HepG2 (cell line): ENCODE data around the gene NT5C2. TPM values are rescaled to one million over a fixed set of nuclear protein-coding genes. Genes with fewer than 3 reads are reported as not detected.

ENCODE experiments used
- ATAC-seq: fragments of 200-7000 bp; cut with Tn5 transposase; 3 replicates; pipeline ENCODE4 v1.9.1; 2020; ENCODE audit warnings: mild to moderate bottlenecking, moderate library complexity
- BruUV-seq: library from RNA; stranded (reverse); fragments of 400-500 nt; replicated peaks from 2 replicates; lab custom pipeline; 2021; lab: Mats Ljungman, UMichigan
- CTCF ChIA-PET: fragments of 300-600 bp; formaldehyde crosslinking; extraction: SDS; loops from one replicate; lab custom pipeline; 2021; ENCODE audit warnings: low total read pairs, inconsistent platforms, low intra/inter-chr PET ratio; lab: Yijun Ruan, JAX
- POLR2A ChIA-PET: fragments of 350-600 bp; sonication (Branson Sonifier 250); formaldehyde crosslinking; loops from one replicate; lab custom pipeline; 2020; ENCODE audit warnings: antibody characterized with exemption, inconsistent platforms; lab: Yijun Ruan, JAX
- DNase-seq: peaks from one replicate; pipeline ENCODE4 v3.0.0-alpha.2; 2015; ENCODE audit warnings: low spot score
- FAIRE-seq: peaks from 3 replicates; lab custom pipeline; 2011; peaks lifted over from hg19 to GRCh38; lab: Jason Lieb, UNC
- H2AFZ ChIP-seq: one replicate; pipeline ENCODE4 v1.6.1; 2011; ENCODE audit warnings: low read length, inconsistent platforms
- H3K27ac ChIP-seq: fragments of 300-600 bp; 3 replicates; pipeline ENCODE4 v1.8.0; 2011; ENCODE audit warnings: mixed run types, mild to moderate bottlenecking, mixed read lengths, low read length, inconsistent platforms; ENCODE audit not compliant: insufficient read depth; ENCODE audit errors: extremely low read length
- H3K27me3 ChIP-seq, 2 experiments: fragments of 200-600 bp in 1 of 2; 2 replicates in 1 of 2; 3 replicates in 1 of 2; pipeline versions ENCODE4 v1.6.0 to v1.8.0; 2011; ENCODE audit warnings: low read length in 2 of 2, mild to moderate bottlenecking in 2 of 2, moderate library complexity in 2 of 2, inconsistent platforms in 1 of 2; ENCODE audit not compliant: insufficient read depth in 2 of 2, control insufficient read depth in 1 of 2
- H3K36me3 ChIP-seq, 2 experiments: fragments of 200-600 bp in 1 of 2; replicated peaks in 1 of 2; 2 replicates in 1 of 2; 3 replicates in 1 of 2; pipeline versions ENCODE4 v1.5.1 to v1.8.0; 2011; ENCODE audit warnings: low read length in 2 of 2, inconsistent platforms in 1 of 2; ENCODE audit not compliant: insufficient read depth in 2 of 2, control insufficient read depth in 1 of 2
- H3K4me1 ChIP-seq: 2 replicates; pipeline ENCODE4 v1.5.1; 2012; ENCODE audit warnings: low read length, inconsistent platforms; ENCODE audit not compliant: insufficient read depth
- H3K4me2 ChIP-seq: 2 replicates; pipeline ENCODE4 v1.6.0; 2011; ENCODE audit warnings: low read depth, low read length, inconsistent platforms
- H3K4me3 ChIP-seq, 3 experiments: fragments of 200-600 bp in 1 of 3; sonication (generic), shearing (Covaris generic) in 1 of 3; replicated peaks in 1 of 3; 2 replicates each; pipeline ENCODE4 v1.5.1; 2011 to 2016; ENCODE audit warnings: low read length in 3 of 3, inconsistent platforms in 2 of 3, low read depth in 2 of 3, mild to moderate bottlenecking in 2 of 3, control low read depth in 1 of 3, mixed read lengths in 1 of 3; ENCODE audit not compliant: insufficient read depth in 1 of 3
- H3K79me2 ChIP-seq: one replicate; pipeline ENCODE4 v1.6.1; 2011; ENCODE audit warnings: low read length, inconsistent platforms; ENCODE audit not compliant: insufficient read depth
- H3K9ac ChIP-seq: 2 replicates; pipeline ENCODE4 v1.6.0; 2011; ENCODE audit warnings: mild to moderate bottlenecking, low read depth, low read length, inconsistent platforms; ENCODE audit not compliant: insufficient read depth
- H3K9me3 ChIP-seq: 2 replicates; pipeline ENCODE4 v1.5.1; 2012; ENCODE audit warnings: mild to moderate bottlenecking, low read length
- H4K20me1 ChIP-seq: 2 replicates; pipeline ENCODE4 v1.6.0; 2011; ENCODE audit warnings: inconsistent platforms, mild to moderate bottlenecking, low read length, moderate library complexity; ENCODE audit not compliant: insufficient read depth
- ATF3 ChIP-seq: sonication (generic); formaldehyde crosslinking; IDR thresholded peaks from 2 replicates; pipeline ENCODE4 v1.4.0; 2020; ENCODE audit warnings: missing genetic modification reagents
- CENPT ChIP-seq: sonication (generic); formaldehyde crosslinking; IDR thresholded peaks from 2 replicates; pipeline ENCODE4 v1.8.0; 2022; ENCODE audit warnings: low read depth, mild to moderate bottlenecking, moderate library complexity, missing genetic modification reagents
- FOXK1 ChIP-seq: sonication (generic); formaldehyde crosslinking; IDR thresholded peaks from 2 replicates; pipeline ENCODE4 v1.4.0; 2020; ENCODE audit warnings: low read depth, missing genetic modification reagents, borderline replicate concordance
- MBD4 ChIP-seq: IDR thresholded peaks from 2 replicates; pipeline ENCODE4 v1.6.1; 2012; ENCODE audit warnings: low read length, inconsistent platforms, borderline replicate concordance
- PCBP2 ChIP-seq: fragments of 200-400 bp; formaldehyde crosslinking; optimal IDR thresholded peaks from 2 replicates; pipeline ENCODE3; 2018; ENCODE audit warnings: low read length, low read depth; ENCODE audit not compliant: poor library complexity, severe bottlenecking
- PREB ChIP-seq: sonication (generic); formaldehyde crosslinking; IDR thresholded peaks from 2 replicates; pipeline ENCODE4 v1.4.0; 2020; ENCODE audit warnings: missing genetic modification reagents
- SALL1 ChIP-seq: sonication (generic); formaldehyde crosslinking; IDR thresholded peaks from 2 replicates; pipeline ENCODE4 v1.8.0; 2022; ENCODE audit warnings: mild to moderate bottlenecking, missing genetic modification reagents
- SETDB1 ChIP-seq: sonication (generic); formaldehyde crosslinking; IDR thresholded peaks from 2 replicates; pipeline ENCODE4 v1.5.1; 2020; ENCODE audit warnings: missing genetic modification reagents, mild to moderate bottlenecking, borderline replicate concordance
- TMF1 ChIP-seq: sonication (generic); formaldehyde crosslinking; IDR thresholded peaks from 2 replicates; pipeline ENCODE4 v1.8.1; 2022; ENCODE audit warnings: low read depth, missing genetic modification reagents
- YEATS2 ChIP-seq: sonication (generic); formaldehyde crosslinking; IDR thresholded peaks from 2 replicates; pipeline ENCODE4 v1.4.0; 2020; ENCODE audit warnings: missing genetic modification reagents, borderline replicate concordance
- ZBTB42 ChIP-seq: sonication (generic); formaldehyde crosslinking; IDR thresholded peaks from 2 replicates; pipeline ENCODE4 v1.5.0; 2020; ENCODE audit warnings: mild to moderate bottlenecking, missing genetic modification reagents
- ZNF331 ChIP-seq: sonication (generic); formaldehyde crosslinking; IDR thresholded peaks from 2 replicates; pipeline ENCODE4 v1.4.0; 2020; ENCODE audit warnings: missing genetic modification reagents
- ZNF556 ChIP-seq: sonication (generic); formaldehyde crosslinking; IDR thresholded peaks from 2 replicates; pipeline ENCODE4 v1.4.0; 2020; ENCODE audit warnings: mild to moderate bottlenecking, missing genetic modification reagents, borderline replicate concordance
- ZNF720 ChIP-seq: sonication (generic); formaldehyde crosslinking; IDR thresholded peaks from 2 replicates; pipeline ENCODE4 v1.4.0; 2020; ENCODE audit warnings: missing genetic modification reagents
- ZNF83 ChIP-seq: sonication (generic); formaldehyde crosslinking; IDR thresholded peaks from 2 replicates; pipeline ENCODE4 v1.4.0; 2020; ENCODE audit warnings: missing genetic modification reagents, mild to moderate bottlenecking, borderline replicate concordance
- ZSCAN12 ChIP-seq: sonication (generic); formaldehyde crosslinking; IDR thresholded peaks from 2 replicates; pipeline ENCODE4 v1.9.0; 2021; ENCODE audit warnings: mild to moderate bottlenecking, missing genetic modification reagents
- WGBS: methylation state at CpG from one replicate; pipeline ENCODE4 v1.1.6; 2017; ENCODE audit warnings: low lambda C conversion rate; 5-methylcytosine and 5-hydroxymethylcytosine counted together
- in situ Hi-C: cut with HindIII; loops from 2 replicates; pipeline ENCODE4 v1.10.0; 2017; ENCODE audit warnings: low pct_unique_long_range_greater_than_20kb; ENCODE audit not compliant: extremely low pct_ligation_motif_present
- intact Hi-C: fragments of 100-400 bp; cut with micrococcal nuclease; formaldehyde crosslinking; loops from one replicate; pipeline ENCODE4 v1.10.0; 2022; ENCODE audit not compliant: unreplicated experiment
- polyA plus RNA-seq, 8 experiments: library from polyadenylated mRNA; depleted of rRNA in 3 of 8; stranded (reverse) in 7 of 8; unstranded in 1 of 8; fragments of >200 nt; fragmentation: Illumina TruSeq in 4 of 8; extraction: Trizol in 4 of 8; gene quantifications; 2 replicates each; pipeline versions ENCODE4 v1.2.1 to v1.2.3, GENCODE V29; 2011 to 2016; ENCODE audit warnings: low read depth in 4 of 8, missing spikeins in 1 of 8, mixed read lengths in 1 of 8; ENCODE audit not compliant: insufficient read depth in 1 of 8
- total RNA-seq, 5 experiments: library from RNA; depleted of rRNA; stranded (reverse); fragments of >200 nt; fragmentation: Illumina TruSeq; extraction: Trizol; gene quantifications; 2 replicates each; pipeline ENCODE4 v1.2.3, GENCODE V29; 2016; ENCODE audit warnings: low read depth in 1 of 5

Gene NT5C2
- total and polyA plus RNA-seq, 2 of the 13 experiments (the other 11 are each of a cell fraction or from before 2014, with no cell fraction given) = 40.6 to 55.2 TPM

- FAIRE-seq (no peak), ATAC-seq (no peak), DNase-seq (no peak)
- in situ Hi-C loops = loop anchor here (25.0 kb wide), 1 partner anchor 321 kb away; the partner anchor contains the start of gene WBP1L
- Histone ChIP-seq H3K4me1 (peaks cover 17% of the 10 kb centered on the region), H3K4me3 (no peak overlapping the region), H3K27ac (no peak overlapping the region), H2AFZ (no peak overlapping the region), H4K20me1 (no peaks in the 10 kb centered on the region), H3K36me3 (peaks cover 1 to 21% of the 10 kb centered on the region in 2 experiments; a peak in 2 of 5 replicates), H3K79me2 (no peaks in the 10 kb centered on the region), H3K4me2 (no peak overlapping the region), H3K27me3 (no peaks in the 10 kb centered on the region), H3K9ac (no peak overlapping the region), H3K9me3 (no peaks in the 10 kb centered on the region)
- intact Hi-C loops = loop anchor here (10.0 kb wide), 1 partner anchor 343 kb away; the partner anchor contains the start of genes ARL3 and SFXN2
- no TSS peak for BruUV-seq
- ChIA-PET CTCF (no interaction called here), POLR2A (no interaction called here)
- WGBS = 97% methylated on average over 3 of the region's 3 CpGs
- TF ChIP-seq SETDB1 (CRISPR knock-in tag) = no peak
- no peak for TF ChIP-seq CENPT (CRISPR knock-in tag)
- TF ChIP-seq ZNF83 (CRISPR knock-in tag) = no peak
- TF ChIP-seq ZNF720 = no peak
- no peak for TF ChIP-seq PCBP2
- no peak for TF ChIP-seq ZBTB42 (CRISPR knock-in tag)
- TF ChIP-seq MBD4 = no peak
- no peak for TF ChIP-seq ZNF556 (CRISPR knock-in tag)
- TF ChIP-seq ATF3 = no peak
- TF ChIP-seq ZSCAN12 (CRISPR knock-in tag) = no peak
- no peak for TF ChIP-seq SALL1
- no peak for TF ChIP-seq FOXK1 (CRISPR knock-in tag)
- no peak for TF ChIP-seq YEATS2 (CRISPR knock-in tag)
- no peak for TF ChIP-seq ZNF331
- TF ChIP-seq PREB (CRISPR knock-in tag) = no peak
- TF ChIP-seq TMF1 = no peak
Measured at GRCh38 chr10:103058034-103058433, 135.0 kb downstream of the NT5C2 start.
